Ovary (tissue), 3 donors: ENCODE measurements around the gene FOXP1.

ENCODE experiments used
- CTCF ChIP-seq, 3 donors: fragments of 450-650 bp in 2 of 3; fragments of 200-600 bp in 1 of 3; IDR thresholded peaks; one replicate each; pipeline versions ENCODE4 v1.5.1 to v1.8.0; 2016 to 2022; ENCODE audit warnings: antibody characterized with exemption in 3 of 3, mild to moderate bottlenecking in 1 of 3
- EP300 ChIP-seq: sonication (generic); formaldehyde crosslinking; IDR thresholded peaks from one replicate; pipeline ENCODE4 v1.6.1; 2017; ENCODE audit warnings: antibody characterized with exemption
- POLR2A ChIP-seq: fragments of 450-650 bp; IDR thresholded peaks from one replicate; pipeline ENCODE4 v1.6.1; 2017; ENCODE audit warnings: antibody characterized with exemption, mild to moderate bottlenecking, moderate library complexity
- donor health status: DM: no; HTN: no; CAD: no.

GRCh38 chr3:71500696-71501095 lies 82.8 kb downstream of the FOXP1 start:
- TF ChIP-seq CTCF (IDR thresholded peaks at IDR 0.05) (no peak), EP300 (no peak), POLR2A (no peak)
